LNCaP clone FGC (cell line): ENCODE results near the gene SLC10A7.

ENCODE experiments used
- DNase-seq: peaks from one replicate; pipeline ENCODE4 v3.0.0-alpha.2; 2011; ENCODE audit warnings: low read depth
- H3K4me3 ChIP-seq: 2 replicates; pipeline ENCODE4 v1.5.1; 2011; ENCODE audit warnings: mild to moderate bottlenecking, low read depth, low read length, control low read depth
- TF ChIP-seq, protein P1 (sequence below): IDR thresholded peaks from 2 replicates; pipeline ENCODE4 v1.5.1; 2012; ENCODE audit warnings: mild to moderate bottlenecking; ENCODE audit not compliant: control insufficient read depth, insufficient read depth; ENCODE audit errors: extremely low read depth

The SLC10A7 gene, protein sequence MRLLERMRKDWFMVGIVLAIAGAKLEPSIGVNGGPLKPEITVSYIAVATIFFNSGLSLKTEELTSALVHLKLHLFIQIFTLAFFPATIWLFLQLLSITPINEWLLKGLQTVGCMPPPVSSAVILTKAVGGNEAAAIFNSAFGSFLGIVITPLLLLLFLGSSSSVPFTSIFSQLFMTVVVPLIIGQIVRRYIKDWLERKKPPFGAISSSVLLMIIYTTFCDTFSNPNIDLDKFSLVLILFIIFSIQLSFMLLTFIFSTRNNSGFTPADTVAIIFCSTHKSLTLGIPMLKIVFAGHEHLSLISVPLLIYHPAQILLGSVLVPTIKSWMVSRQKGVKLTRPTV

DNA sequence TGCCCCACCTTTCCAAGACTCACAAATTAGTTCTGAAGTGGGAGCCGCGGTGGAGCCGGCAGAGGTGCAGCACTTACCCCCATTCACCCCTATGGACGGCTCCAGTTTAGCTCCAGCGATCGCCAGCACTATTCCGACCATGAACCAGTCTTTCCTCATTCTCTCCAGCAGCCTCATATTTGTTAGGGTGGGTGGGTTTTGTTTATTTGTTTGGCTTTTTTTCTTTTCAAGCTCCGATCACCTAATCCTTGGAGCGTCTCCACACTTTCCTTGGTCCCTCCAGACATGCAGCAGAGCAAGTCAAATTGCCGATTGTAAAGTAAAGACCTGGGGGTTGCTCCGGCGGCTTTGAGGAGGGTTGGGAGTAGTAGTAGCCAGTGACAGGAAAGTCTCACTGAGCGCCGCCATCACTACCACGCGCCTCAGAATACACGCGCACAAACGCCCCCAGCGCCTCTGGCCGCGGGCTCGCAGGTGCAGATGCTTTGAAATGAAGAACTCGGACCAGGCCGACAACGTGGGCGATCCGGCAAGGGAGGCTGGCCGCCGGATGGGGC is at the start of gene SLC10A7:
Gene SLC10A7 (minus strand): TSS at position 400 of the 557 bp plus-strand sequence. CDS start 223 bp downstream, at position 177.
- peak; percentile 60 for DNase-seq
- TF ChIP-seq, protein P1, sequence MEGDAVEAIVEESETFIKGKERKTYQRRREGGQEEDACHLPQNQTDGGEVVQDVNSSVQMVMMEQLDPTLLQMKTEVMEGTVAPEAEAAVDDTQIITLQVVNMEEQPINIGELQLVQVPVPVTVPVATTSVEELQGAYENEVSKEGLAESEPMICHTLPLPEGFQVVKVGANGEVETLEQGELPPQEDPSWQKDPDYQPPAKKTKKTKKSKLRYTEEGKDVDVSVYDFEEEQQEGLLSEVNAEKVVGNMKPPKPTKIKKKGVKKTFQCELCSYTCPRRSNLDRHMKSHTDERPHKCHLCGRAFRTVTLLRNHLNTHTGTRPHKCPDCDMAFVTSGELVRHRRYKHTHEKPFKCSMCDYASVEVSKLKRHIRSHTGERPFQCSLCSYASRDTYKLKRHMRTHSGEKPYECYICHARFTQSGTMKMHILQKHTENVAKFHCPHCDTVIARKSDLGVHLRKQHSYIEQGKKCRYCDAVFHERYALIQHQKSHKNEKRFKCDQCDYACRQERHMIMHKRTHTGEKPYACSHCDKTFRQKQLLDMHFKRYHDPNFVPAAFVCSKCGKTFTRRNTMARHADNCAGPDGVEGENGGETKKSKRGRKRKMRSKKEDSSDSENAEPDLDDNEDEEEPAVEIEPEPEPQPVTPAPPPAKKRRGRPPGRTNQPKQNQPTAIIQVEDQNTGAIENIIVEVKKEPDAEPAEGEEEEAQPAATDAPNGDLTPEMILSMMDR, result no peak

DNA sequence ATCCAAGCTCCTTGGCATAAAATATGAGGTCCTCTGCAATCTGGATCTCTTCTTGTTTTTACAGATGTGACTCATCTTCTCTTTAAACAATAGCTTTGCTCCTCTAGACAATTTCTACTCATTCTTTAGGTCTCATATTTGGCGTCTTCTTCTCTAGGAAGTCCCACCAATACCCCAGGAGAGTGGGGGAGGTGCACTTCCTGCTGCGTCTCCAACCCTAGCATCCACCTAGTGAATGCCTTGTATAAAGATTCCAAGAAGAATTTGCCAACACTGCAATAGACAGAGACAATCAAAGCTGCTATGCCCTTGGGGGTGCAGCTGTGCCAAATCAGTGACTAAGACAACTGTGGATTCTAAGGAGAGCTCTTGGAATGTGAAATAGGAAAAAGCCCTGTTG is 45.7 kb upstream of the SLC10A7 start:
- H3K4me3 ChIP-seq, result no peak overlapping the region
- no peak for DNase-seq
- TF ChIP-seq, protein P1, result no peak

More for the DNA sequence above, at the start of gene SLC10A7:
- H3K4me3 ChIP-seq, result peak within 1 kb of the TSS; percentile 87

DNA sequence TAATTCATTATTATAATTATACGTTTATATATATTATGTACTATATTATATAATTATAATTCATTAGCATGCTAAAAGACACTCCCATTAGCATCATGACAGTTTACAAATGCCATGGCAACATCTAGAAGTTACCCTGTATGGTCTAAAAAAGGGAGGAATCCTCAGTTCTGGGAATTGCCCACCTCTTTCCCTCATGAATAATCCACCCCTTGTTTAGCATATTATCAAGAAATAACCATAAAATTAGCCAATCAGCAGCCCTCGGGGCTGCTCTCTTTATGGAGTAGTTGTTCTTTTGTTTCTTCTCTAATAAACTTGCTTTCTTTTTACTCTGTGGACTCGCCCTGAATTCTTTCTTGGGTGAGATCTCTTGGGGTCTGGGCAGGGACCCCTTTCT is 42.8 kb upstream of the SLC10A7 start:
- TF ChIP-seq, protein P1, result no peak
- no peak for DNase-seq
- H3K4me3 ChIP-seq, result no peak overlapping the region

DNA sequence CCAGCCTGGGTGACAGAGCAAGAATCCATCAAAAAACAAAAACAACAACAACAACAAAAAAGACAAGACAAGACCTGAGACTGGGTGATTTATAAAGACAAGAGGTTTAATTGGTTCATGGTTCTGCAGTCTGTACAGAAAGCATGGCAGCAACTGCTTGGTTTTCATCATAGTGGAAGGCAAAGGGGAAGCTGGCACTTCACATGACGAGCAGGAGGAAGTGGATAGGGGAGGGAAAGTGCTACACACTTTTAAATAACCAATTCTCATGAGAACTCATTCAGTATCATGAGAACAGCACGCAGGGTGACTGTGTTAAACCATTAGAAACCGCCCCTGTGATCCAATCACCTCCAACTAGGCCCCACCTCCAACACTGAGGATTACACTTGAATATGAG is 28.4 kb upstream of the SLC10A7 start:
- TF ChIP-seq, protein P1, result no peak
- H3K4me3 ChIP-seq, result no peak overlapping the region
- no peak for DNase-seq

DNA sequence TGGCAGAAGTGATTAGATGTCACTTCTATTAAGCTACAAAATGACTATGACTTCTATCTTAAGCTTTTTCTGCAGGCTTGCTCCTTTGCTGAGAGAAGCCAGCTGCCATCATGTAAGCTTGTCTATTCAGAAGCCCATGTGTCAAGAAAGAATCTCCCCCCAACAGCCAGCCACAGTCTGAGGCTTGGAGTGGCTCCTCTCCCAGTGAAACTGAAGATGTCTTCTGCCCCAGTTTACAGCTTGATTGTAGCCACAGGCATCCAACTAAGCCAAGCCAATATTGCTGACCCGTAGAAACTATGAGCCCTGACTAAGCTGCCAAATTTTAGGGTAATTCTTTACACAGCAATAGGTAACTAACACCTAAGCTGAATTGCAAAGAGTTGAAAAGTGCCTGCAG is 26.7 kb upstream of the SLC10A7 start:
- no peak overlapping the region for H3K4me3 ChIP-seq
- TF ChIP-seq, protein P1, result no peak
- no peak for DNase-seq

DNA sequence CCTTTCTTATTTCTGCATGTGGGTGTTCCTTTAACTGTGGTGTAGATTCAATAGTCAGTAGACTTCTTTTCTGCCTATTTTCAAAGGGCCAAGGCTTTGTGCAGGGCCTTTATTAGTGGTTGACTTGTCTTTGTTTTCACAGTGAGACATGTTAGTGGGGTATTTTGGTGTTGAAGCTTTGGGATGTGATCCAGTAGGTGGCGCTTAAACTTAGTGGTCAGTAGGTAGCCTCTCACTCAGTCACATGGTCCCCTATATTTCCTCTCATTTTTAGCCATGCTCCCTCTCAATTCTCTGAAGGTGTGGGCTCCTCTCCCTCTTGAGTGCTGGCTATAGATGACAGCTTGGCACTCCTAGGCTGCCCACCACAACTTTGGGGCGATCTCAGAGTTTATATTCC is 23.4 kb upstream of the SLC10A7 start:
- no peak overlapping the region for H3K4me3 ChIP-seq
- DNase-seq, result no peak
- TF ChIP-seq, protein P1, result peak; percentile 38
